Measurements from ENCODE around the gene CCDC38.
"Not testable (repeated sequence)": the region's sequence is repeated elsewhere in the genome, so short reads cannot be mapped to it uniquely, and the experiment has no call there.

CCDC38 gene

GRCh38 chr12:95882080-95882479 is 60.3 kb downstream of the CCDC38 start:
- DNase-seq (ENCODE audit: low read depth): peak; percentile 18

GRCh38 chr12:95881331-95881955 is 61.0 kb downstream of the CCDC38 start:
- peak; percentile 55 for DNase-seq (ENCODE audit: low read depth)

DNA sequence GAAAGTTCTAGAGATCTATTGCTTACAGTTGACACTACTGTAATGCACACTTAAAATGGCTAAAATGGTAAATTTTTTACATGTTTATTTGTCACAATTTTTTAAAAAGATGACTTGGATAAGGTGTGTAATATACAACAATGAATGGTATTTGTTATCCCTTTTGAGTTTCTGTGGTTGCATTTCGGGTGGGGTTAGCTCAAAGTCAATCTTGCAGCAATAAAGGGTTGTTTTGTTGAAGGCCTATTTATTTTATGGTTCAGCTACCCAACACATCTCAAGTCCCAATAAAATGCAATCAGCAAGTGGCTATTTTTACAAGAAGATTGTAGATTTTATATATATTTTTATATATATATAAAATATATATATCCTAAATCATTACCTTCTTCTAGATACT is 61.5 kb downstream of the CCDC38 start:
- no peak for DNase-seq (ENCODE audit: low read depth)

DNA sequence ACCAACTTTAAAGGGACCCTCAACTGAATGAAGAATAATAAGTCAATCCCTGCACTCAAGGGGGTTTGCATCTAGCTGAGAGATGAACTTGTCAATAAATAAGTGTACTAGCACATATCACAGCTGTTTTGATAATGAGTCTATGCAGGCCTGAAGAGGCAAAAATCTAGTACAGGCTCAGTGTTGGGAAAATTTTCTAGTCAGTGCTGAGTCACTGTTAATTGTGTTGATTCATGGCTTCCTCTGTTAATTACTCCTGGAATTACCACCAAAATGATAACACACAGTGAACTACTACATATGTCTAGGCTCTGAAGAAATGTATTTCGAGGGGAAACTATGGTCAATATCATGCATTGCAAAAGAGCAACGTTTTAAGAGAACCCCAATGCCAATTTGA is 64.8 kb downstream of the CCDC38 start:
- peak; percentile 16 for DNase-seq (ENCODE audit: low read depth)

DNA sequence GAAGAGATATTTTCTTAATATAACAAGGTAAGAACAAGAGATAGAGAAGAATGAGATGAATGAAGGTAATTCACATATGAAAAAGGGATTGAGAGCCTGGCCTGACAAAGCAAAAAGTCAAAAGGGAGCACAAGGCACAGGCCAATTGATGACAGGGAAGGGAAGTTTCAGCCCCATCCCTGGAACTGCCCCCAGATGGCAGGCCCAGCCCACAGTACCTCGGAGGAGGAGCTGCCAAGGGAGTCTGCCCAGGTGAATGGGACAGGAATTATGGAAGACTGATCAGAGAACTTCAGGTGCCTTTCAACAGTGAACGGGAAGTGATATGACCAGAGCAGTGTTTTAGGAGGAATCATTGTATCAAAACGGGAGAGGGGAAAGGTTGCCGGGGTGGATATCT is 68.0 kb downstream of the CCDC38 start:
- DNase-seq (ENCODE audit: low read depth): no peak

DNA sequence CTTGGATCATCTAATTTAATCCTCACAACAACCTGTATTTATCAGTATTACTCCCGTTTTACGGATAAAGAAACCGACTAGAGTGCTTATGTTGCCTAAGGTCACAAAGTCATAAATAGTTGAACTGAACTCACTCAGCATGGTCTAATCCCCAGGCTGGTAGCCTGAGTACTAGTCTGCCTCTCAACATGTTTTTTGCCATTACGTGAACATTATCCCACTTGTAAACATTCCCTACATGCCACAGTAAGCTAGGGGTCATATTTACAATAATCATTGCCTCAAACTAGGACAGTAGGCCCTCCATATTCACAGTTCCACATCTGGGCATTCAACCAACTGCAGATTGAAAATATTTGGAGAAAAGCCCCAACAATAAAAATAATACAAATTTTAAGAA is 71.5 kb downstream of the CCDC38 start:
- DNase-seq (ENCODE audit: low read depth): no peak

GRCh38 chr12:95863337-95863736 is 79.1 kb downstream of the CCDC38 start:
- no peak for DNase-seq (ENCODE audit: low read depth)

DNA sequence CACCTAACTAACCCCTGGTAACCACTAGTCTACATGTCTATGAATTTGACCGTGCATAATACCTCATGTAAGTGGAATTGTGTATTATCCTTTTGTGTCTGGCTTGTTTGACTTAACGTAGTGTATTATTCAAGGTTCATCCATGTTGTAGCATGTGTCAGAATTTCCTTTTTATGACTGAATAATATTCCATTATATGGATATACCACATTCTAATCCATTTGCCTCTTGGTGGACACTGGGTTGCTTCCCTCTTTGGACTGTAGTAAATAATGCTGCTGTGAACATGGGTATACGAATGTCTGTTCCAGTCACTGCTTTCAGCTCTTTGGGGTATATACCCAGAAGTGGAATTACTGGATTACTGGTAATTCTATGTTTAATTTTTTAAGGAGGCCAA is 80.4 kb downstream of the CCDC38 start:
- no peak for DNase-seq (ENCODE audit: low read depth)

GRCh38 chr12:95859947-95860850 is 82.2 kb downstream of the CCDC38 start:
- no peak for DNase-seq (ENCODE audit: low read depth)

GRCh38 chr12:95859344-95859816 is 83.0 kb downstream of the CCDC38 start:
- peak; percentile 29 for DNase-seq (ENCODE audit: low read depth)

DNA sequence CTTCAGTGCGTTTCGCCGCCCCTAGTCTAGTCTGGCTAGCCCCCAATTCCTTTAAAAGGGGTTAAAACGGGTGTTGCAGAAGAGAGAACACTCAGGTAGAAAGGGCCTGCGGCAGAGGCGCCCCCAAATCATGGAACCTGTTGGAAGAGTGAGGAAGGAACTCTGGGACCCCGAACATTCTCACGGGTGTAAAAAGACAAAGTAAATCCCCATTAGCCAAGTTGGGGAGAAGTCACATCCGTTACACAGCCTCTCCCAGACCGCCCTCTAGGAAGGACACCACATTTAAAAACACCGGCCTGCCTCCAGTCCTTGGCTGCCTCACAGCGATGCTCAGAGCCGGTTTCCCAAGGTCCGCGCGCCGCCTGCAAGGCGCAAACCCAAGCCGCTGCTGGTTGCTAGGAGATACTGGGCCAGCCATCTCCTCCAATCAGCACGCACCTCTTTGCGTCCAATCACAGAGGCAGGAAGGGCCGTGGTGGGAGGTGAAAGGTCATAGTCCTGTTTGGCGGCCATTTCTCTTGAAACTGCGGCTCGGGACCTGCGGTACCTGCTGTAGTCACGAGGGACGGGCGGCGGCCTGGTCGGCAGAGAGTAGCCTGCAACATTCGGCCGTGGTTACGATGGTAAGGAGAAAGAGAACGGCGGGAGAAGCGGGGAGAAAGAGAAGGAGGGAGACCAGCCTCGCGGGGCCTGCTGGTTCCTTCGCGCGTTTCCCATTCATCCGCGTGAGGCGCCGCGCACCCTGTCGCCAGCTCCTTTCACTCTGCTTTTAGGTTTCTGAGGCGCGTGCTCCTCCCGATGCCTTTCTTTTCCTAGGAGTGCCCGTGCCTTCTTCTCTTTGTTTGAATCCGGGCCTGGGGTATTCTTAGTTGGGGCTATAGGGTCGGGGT is 83.7 kb downstream of the CCDC38 start, which contains the start of gene SNRPF:
Gene SNRPF, plus strand, starts transcription at position 502 of the 893 bp plus-strand sequence. Its CDS starts 122 bp downstream, at position 624.
- DNase-seq (ENCODE audit: low read depth): peak; percentile 94

- no peak for DNase-seq (ENCODE audit: low read depth)
Observed at GRCh38 chr12:95857799-95858198, 84.6 kb downstream of the CCDC38 start.

GRCh38 chr12:95857156-95857555 is 85.3 kb downstream of the CCDC38 start:
- no peak for DNase-seq (ENCODE audit: low read depth)

- no peak for DNase-seq (ENCODE audit: low read depth)
Observed at GRCh38 chr12:95852133-95852532, 90.3 kb downstream of the CCDC38 start.

DNA sequence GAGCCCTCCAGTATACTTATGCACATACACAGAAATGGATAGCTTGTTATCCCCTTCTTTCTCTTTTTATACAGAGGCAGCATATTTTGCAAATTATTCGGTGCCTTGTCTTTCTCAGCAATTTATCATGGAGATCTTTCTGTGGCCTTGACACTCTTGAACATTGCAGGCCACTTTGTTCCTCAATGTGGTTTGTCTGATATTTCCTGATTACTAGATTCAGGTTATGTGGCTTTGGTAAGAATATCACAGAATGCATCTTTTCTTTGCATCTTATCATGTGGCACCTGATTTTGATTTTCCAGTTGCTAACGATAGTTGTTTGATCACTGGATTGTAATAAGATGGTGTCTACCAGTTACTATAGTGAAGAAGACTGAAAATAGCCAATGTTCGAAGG is 90.8 kb downstream of the CCDC38 start:
- DNase-seq (ENCODE audit: low read depth): no peak

DNA sequence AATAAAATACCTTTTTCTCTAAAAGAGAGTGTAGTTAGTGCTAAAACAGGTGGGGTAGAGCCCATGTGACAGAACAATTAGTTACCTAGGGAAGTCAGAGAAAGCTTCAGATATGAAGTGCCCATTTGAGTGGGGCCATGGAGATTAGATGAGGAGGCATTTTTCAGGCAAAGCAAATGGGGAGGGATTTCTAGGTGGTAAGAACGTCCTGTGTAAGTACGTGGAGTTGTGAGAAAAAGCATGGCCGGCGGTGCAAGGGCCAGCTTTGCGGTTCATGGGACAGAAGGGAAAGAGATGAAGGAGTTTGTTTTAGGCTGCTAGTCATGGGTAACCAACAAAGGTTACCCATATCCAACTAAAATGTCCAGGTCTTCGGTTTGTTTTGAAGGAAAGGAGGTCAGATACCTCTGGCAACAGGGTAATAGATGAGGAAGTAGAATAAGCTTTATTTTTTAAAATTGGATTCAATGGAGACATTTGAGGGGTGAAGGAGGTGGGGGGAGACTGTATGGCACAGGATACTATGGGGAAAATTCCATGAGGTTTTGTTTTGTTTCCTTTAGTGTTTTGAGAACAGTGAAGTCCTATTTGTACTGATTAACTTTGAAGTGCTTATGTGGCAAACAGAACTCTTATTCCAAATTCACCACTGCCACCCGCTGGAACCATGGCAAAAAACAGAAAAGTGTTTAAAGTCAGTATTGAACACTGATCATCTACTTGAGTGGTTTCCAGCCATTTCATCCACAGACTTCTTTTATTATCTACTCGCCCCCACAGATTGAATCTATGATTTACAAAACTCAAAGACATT is 93.6 kb downstream of the CCDC38 start:
- DNase-seq (ENCODE audit: low read depth): no peak

GRCh38 chr12:95842426-95842825 is 100.0 kb downstream of the CCDC38 start:
- not testable (repeated sequence) for DNase-seq (ENCODE audit: low read depth)

GRCh38 chr12:95838125-95838524 is 104.3 kb downstream of the CCDC38 start:
- peak; percentile 75 for DNase-seq (ENCODE audit: low read depth)

GRCh38 chr12:95837240-95838038 is 105.0 kb downstream of the CCDC38 start:
- DNase-seq (ENCODE audit: low read depth): no peak

- no peak for DNase-seq (ENCODE audit: low read depth)
Observed at GRCh38 chr12:95836630-95837239, 105.7 kb downstream of the CCDC38 start.
